HepG2 (cell line): ENCODE results near the gene BTBD1. TPM values are rescaled to one million over a fixed set of nuclear protein-coding genes. Genes with fewer than 3 reads are reported as not detected.

Experiments used
- ELF3 ChIP-seq: IDR thresholded peaks from 2 replicates; pipeline ENCODE4 v1.6.1; 2016; ENCODE audit warnings: missing genetic modification reagents, missing compliant biosample characterization
- FOXK1 ChIP-seq: sonication (generic); formaldehyde crosslinking; IDR thresholded peaks from 2 replicates; pipeline ENCODE4 v1.4.0; 2020; ENCODE audit warnings: low read depth, missing genetic modification reagents, borderline replicate concordance
- GATAD2A ChIP-seq: IDR thresholded peaks from 2 replicates; pipeline ENCODE4 v1.6.1; 2016
- GPN1 ChIP-seq: sonication (generic); formaldehyde crosslinking; IDR thresholded peaks from 2 replicates; pipeline ENCODE4 v1.5.1; 2020; ENCODE audit warnings: missing genetic modification reagents, borderline replicate concordance
- JUN ChIP-seq: sonication (generic); formaldehyde crosslinking; IDR thresholded peaks from 2 replicates; pipeline ENCODE4 v1.4.0; 2020; ENCODE audit warnings: mild to moderate bottlenecking, missing genetic modification reagents
- NFYC ChIP-seq: IDR thresholded peaks from 2 replicates; pipeline ENCODE4 v1.6.1; 2016; ENCODE audit warnings: missing genetic modification reagents, missing compliant biosample characterization
- PAX8 ChIP-seq: sonication (generic); formaldehyde crosslinking; IDR thresholded peaks from 2 replicates; pipeline ENCODE4 v1.8.0; 2022; ENCODE audit warnings: mild to moderate bottlenecking, missing genetic modification reagents, borderline replicate concordance
- PRPF4 ChIP-seq: fragments of 200-400 bp; formaldehyde crosslinking; IDR thresholded peaks from 2 replicates; pipeline ENCODE4 v1.6.1; 2016; ENCODE audit warnings: low read length, low read depth; ENCODE audit not compliant: poor library complexity, severe bottlenecking
- STAG1 ChIP-seq: sonication (generic); formaldehyde crosslinking; IDR thresholded peaks from 2 replicates; pipeline ENCODE4 v1.4.0; 2020; ENCODE audit warnings: missing genetic modification reagents
- SYNCRIP ChIP-seq: fragments of 200-400 bp; formaldehyde crosslinking; IDR thresholded peaks from 2 replicates; pipeline ENCODE4 v1.6.1; 2018; ENCODE audit warnings: mild to moderate bottlenecking, low read depth, low read length; ENCODE audit not compliant: insufficient read depth
- YEATS4 ChIP-seq: sonication (generic); formaldehyde crosslinking; IDR thresholded peaks from 2 replicates; pipeline ENCODE4 v1.4.0; 2020; ENCODE audit warnings: missing genetic modification reagents, borderline replicate concordance
- ZNF17 ChIP-seq: sonication (generic); formaldehyde crosslinking; IDR thresholded peaks from 2 replicates; pipeline ENCODE4 v1.5.0; 2020; ENCODE audit warnings: mild to moderate bottlenecking, missing genetic modification reagents
- ZNF263 ChIP-seq: sonication (generic); formaldehyde crosslinking; IDR thresholded peaks from 2 replicates; pipeline ENCODE4 v1.4.0; 2020; ENCODE audit warnings: missing genetic modification reagents
- ZNF264 ChIP-seq: sonication (generic); formaldehyde crosslinking; IDR thresholded peaks from 2 replicates; pipeline ENCODE4 v1.4.0; 2020; ENCODE audit warnings: missing genetic modification reagents
- ZNF281 ChIP-seq: sonication (generic); formaldehyde crosslinking; IDR thresholded peaks from 2 replicates; pipeline ENCODE4 v1.4.0; 2020; ENCODE audit warnings: missing genetic modification reagents, borderline replicate concordance
- ZNF33B ChIP-seq: sonication (generic); formaldehyde crosslinking; IDR thresholded peaks from 2 replicates; pipeline ENCODE4 v1.5.1; 2020; ENCODE audit warnings: mild to moderate bottlenecking, missing genetic modification reagents
- ZNF564 ChIP-seq: sonication (generic); formaldehyde crosslinking; IDR thresholded peaks from 2 replicates; pipeline ENCODE4 v1.8.1; 2023; ENCODE audit warnings: mild to moderate bottlenecking, missing genetic modification reagents
- ZNF713 ChIP-seq: sonication (generic); formaldehyde crosslinking; IDR thresholded peaks from 2 replicates; pipeline ENCODE4 v1.4.0; 2020; ENCODE audit warnings: mild to moderate bottlenecking, missing genetic modification reagents
- polyA plus RNA-seq, 8 experiments: library from polyadenylated mRNA; depleted of rRNA in 3 of 8; stranded (reverse) in 7 of 8; unstranded in 1 of 8; fragments of >200 nt; fragmentation: Illumina TruSeq in 4 of 8; extraction: Trizol in 4 of 8; gene quantifications; 2 replicates each; pipeline versions ENCODE4 v1.2.1 to v1.2.3, GENCODE V29; 2011 to 2016; ENCODE audit warnings: low read depth in 4 of 8, missing spikeins in 1 of 8, mixed read lengths in 1 of 8; ENCODE audit not compliant: insufficient read depth in 1 of 8
- total RNA-seq, 5 experiments: library from RNA; depleted of rRNA; stranded (reverse); fragments of >200 nt; fragmentation: Illumina TruSeq; extraction: Trizol; gene quantifications; 2 replicates each; pipeline ENCODE4 v1.2.3, GENCODE V29; 2016; ENCODE audit warnings: low read depth in 1 of 5
- TF ChIP-seq, protein P1 (sequence below): sonication (generic); formaldehyde crosslinking; IDR thresholded peaks from 2 replicates; pipeline ENCODE4 v1.5.0; 2020; ENCODE audit warnings: mild to moderate bottlenecking, missing genetic modification reagents
- TF ChIP-seq, protein P2 (sequence below): IDR thresholded peaks from 2 replicates; pipeline ENCODE4 v1.6.1; 2016; ENCODE audit warnings: missing compliant biosample characterization, missing genetic modification reagents, borderline replicate concordance
- TF ChIP-seq, protein P3 (sequence below): IDR thresholded peaks from 2 replicates; pipeline ENCODE4 v1.6.1; 2016; ENCODE audit warnings: control low read depth
- TF ChIP-seq, protein P4 (sequence below): sonication (generic); formaldehyde crosslinking; IDR thresholded peaks from 2 replicates; pipeline ENCODE4 v1.5.0; 2020; ENCODE audit warnings: missing genetic modification reagents, mild to moderate bottlenecking, borderline replicate concordance

The BTBD1 gene
- total and polyA plus RNA-seq, 2 of the 13 experiments (the other 11 are each of a cell fraction or from before 2014, with no cell fraction given) = 32.1 to 53.9 TPM

DNA sequence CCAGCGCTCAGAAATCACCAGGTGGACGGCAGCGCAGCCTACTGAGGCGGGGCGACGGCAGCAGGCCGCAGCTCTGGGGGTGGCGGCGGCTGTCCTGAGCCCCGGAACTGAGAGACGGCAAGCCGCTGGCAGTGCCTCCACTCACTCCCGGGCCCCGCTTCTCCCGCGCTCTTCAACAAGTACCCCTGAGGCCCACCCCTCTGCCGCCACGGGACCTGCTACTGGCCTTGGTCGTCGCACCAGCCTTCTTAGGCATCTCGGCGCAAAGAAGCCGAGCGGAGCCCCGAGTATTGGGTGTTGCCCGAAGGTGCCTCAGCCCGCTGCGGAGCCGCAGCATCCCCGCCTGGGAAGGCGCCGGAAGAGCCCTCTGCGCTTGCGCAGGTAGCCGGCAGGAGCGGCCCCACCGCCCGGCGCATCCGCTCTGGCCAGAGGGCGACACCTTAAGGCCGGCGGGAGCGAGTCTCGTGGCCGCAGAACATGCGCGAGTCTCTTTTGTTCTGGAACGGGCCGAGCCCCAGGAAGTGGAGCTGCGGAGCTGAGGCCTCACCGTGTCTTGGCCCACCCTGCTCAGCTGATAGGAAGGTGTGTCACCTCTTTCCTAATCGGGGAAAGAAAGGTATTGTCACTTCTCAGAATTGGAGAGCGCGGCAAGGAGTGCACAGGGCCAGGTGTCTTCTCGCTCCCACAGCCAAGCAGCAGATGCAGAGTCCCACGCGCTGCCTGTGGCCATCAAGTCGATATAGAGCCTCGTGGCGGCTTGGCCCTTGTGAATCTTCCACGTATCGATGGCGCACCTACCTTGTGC is 55.6 kb downstream of the BTBD1 start, which contains the start of gene C15orf40 (continued):
- TF ChIP-seq, protein P1, sequence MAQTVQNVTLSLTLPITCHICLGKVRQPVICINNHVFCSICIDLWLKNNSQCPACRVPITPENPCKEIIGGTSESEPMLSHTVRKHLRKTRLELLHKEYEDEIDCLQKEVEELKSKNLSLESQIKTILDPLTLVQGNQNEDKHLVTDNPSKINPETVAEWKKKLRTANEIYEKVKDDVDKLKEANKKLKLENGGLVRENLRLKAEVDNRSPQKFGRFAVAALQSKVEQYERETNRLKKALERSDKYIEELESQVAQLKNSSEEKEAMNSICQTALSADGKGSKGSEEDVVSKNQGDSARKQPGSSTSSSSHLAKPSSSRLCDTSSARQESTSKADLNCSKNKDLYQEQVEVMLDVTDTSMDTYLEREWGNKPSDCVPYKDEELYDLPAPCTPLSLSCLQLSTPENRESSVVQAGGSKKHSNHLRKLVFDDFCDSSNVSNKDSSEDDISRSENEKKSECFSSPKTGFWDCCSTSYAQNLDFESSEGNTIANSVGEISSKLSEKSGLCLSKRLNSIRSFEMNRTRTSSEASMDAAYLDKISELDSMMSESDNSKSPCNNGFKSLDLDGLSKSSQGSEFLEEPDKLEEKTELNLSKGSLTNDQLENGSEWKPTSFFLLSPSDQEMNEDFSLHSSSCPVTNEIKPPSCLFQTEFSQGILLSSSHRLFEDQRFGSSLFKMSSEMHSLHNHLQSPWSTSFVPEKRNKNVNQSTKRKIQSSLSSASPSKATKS (CRISPR knock-in tag) = no peak
- no peak for TF ChIP-seq SYNCRIP
- no peak for TF ChIP-seq GPN1
- TF ChIP-seq PRPF4 = peak; percentile 88
- peak; percentile 21; the same call in 1 of the 2 replicates for TF ChIP-seq ZNF564 (CRISPR knock-in tag)
- peak; percentile 57 for TF ChIP-seq STAG1 (CRISPR knock-in tag)
- no peak for TF ChIP-seq ZNF713
- TF ChIP-seq, protein P2, sequence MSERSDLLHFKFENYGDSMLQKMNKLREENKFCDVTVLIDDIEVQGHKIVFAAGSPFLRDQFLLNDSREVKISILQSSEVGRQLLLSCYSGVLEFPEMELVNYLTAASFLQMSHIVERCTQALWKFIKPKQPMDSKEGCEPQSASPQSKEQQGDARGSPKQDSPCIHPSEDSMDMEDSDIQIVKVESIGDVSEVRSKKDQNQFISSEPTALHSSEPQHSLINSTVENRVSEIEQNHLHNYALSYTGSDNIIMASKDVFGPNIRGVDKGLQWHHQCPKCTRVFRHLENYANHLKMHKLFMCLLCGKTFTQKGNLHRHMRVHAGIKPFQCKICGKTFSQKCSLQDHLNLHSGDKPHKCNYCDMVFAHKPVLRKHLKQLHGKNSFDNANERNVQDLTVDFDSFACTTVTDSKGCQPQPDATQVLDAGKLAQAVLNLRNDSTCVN (CRISPR knock-in tag) = peak; percentile 78
- TF ChIP-seq ZNF281 = peak; percentile 31; the same call in 1 of the 2 replicates
- TF ChIP-seq, protein P3, sequence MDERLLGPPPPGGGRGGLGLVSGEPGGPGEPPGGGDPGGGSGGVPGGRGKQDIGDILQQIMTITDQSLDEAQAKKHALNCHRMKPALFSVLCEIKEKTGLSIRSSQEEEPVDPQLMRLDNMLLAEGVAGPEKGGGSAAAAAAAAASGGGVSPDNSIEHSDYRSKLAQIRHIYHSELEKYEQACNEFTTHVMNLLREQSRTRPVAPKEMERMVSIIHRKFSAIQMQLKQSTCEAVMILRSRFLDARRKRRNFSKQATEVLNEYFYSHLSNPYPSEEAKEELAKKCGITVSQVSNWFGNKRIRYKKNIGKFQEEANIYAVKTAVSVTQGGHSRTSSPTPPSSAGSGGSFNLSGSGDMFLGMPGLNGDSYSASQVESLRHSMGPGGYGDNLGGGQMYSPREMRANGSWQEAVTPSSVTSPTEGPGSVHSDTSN (CRISPR knock-in tag) = no peak
- TF ChIP-seq, protein P4, sequence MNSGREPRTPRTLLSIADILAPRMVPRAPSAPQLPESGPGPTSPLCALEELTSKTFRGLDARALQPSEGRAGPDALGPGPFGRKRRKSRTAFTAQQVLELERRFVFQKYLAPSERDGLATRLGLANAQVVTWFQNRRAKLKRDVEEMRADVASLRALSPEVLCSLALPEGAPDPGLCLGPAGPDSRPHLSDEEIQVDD (CRISPR knock-in tag) = 0 out of 2 replicates have a peak, but pooled peaks have one; percentile 25
- TF ChIP-seq ZNF17 (CRISPR knock-in tag) = no peak
- 0 out of 2 replicates have a peak, but pooled peaks have one; percentile 51 for TF ChIP-seq ZNF33B (CRISPR knock-in tag)
- peak; percentile 67 for TF ChIP-seq ELF3 (CRISPR knock-in tag)
- peak; percentile 90 for TF ChIP-seq YEATS4 (CRISPR knock-in tag)
- no peak for TF ChIP-seq ZNF263
- no peak for TF ChIP-seq PAX8 (CRISPR knock-in tag)
- peak; percentile 65; the same call in 1 of the 2 replicates for TF ChIP-seq FOXK1 (CRISPR knock-in tag)
- peak; percentile 51 for TF ChIP-seq GATAD2A
- TF ChIP-seq JUN = no peak
- no peak for TF ChIP-seq NFYC (CRISPR knock-in tag)
- TF ChIP-seq ZNF264 (CRISPR knock-in tag) = peak; percentile 42; the same call in 1 of the 2 replicates
